Jurkat, Clone E6-1 (cell line): Measurements from ENCODE around the gene ADAMTS15.

ENCODE experiments used
- DNase-seq: peaks from one replicate; pipeline ENCODE4 v3.0.0-alpha.2; 2011; ENCODE audit warnings: low read depth, low spot score
- H3K4me3 ChIP-seq: 2 replicates; pipeline ENCODE4 v1.5.1; 2011; ENCODE audit warnings: mild to moderate bottlenecking, low read length, control low read depth, moderate library complexity

ADAMTS15 gene

DNA sequence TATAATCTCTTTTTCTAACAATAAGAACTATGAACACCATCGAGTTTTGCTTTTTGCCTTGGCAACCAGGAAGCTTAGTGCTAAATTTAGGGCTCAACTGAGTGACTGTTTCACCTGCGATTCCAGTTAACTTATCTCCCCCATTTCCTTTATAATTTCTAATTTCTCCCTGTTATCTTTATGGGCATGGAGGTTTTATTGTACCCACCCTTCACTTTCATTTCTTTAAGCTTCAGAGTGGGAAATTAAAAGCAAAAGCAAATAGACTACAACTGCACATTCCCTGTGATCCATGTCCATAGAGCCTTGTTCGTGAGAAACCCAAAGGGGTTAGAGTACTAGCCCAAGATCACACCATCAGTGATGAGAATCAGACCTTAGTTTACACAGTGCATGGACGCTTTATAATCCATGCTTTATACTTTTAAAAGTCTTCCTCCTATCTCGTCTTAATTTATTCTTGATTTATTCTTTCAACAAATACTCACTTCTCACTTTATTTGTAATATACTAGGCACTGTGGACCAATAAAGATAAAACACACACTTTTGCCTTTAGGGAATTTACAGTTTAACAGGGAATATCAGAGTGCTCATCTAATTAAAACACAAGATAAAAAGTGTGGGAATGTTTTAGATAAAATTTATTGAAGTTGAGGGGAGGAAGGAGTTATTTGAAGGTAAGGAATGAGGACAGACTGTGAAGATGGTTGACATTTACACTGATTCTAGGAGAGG lies 40.6 kb downstream of the ADAMTS15 start:
- H3K4me3 ChIP-seq: no peak overlapping the region

DNA sequence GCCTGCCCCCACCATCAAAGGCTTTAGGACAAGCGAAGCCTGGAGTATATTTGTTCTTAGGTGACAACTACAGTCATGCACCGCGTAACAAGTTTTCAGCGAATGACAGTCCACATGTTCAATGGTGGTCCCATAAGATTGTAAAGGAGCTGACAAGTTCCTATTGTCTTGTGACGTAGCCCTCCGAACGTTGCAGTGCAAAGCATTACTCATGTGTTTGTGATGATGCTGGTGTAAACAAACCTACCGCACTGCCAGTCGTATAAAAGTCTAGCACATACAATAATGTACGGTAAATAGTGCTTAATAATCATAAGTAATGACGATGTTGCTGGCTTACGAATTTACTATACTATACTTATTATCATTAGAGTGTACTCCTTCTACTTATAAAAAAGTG lies 41.3 kb downstream of the ADAMTS15 start:
- DNase-seq: no peak
- no peak overlapping the region for H3K4me3 ChIP-seq

More for the DNA sequence above, 40.6 kb downstream of the ADAMTS15 start:
- no peak for DNase-seq

DNA sequence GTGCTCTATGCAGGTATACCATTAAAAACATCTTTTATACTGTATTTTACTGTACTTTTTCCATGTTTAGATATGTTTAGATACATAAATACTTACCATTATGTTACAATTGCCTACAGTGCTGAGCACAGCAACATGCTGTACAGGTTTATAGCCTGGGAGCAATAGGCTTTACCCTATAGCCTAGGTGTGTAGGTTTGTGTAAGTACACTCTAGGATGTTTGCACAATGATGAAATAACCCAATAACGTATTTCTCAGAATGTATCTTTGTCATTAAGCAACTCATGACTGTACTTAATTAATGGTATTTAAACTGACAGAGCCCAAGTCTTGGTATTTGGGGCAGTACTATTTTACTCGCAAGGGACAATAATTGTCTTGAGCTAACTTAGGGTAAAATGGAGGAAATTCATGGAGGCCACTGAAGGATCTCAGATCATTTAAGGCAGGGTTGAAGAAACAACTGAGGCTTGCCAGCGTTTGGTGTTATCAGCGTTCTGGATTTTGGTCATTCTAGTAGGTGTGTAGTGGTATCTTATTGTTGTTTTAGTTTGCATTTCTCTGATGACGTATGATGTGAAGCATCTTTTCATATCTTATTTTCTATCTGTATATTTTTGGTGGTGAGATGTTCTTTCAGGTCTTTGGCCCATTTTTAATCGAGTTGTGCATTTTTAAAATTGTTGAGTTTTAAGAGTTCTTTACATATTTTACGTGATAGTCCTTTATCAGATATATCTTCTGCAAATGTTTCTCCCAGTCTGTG lies 42.4 kb downstream of the ADAMTS15 start:
- H3K4me3 ChIP-seq: no peak overlapping the region
- no peak for DNase-seq

DNA sequence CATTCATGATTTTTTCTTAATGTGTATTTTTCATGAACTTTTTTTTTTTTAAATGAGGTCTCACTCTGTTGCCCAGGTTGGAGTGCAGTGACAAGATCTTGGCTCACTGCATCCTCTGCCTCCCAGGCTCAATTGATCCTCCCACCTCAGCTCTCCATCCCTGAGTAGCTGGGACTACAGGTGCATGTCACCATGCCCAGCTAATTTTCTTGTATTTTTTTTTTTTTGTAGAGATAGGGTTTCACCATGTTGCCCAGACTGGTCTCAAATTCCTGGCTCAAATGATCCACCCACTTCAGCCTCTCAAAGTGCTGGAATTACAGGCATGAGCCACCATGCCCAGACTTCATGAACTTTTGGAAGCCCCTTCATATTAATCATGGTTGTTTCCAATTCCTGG lies 49.7 kb downstream of the ADAMTS15 start:
- no peak for DNase-seq
- H3K4me3 ChIP-seq: no peak overlapping the region

DNA sequence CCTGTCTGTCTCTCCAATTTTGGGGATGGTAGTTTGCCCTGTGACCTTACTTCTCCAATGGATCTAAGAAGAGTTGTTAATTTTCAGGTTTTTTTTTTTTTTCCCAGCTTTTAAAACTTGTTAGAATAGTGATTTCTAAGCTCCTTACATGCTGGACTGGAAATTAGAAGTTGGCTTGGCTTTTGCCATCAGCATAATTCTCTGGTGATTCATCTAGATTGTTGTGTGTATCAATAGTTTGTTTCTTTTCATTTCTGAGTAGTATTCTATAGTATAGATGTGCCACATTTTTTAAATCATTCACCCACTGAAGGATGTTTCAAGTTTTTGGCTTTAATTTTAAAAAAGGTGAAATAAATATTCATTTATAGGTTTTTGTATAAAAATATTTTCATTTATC lies 51.4 kb downstream of the ADAMTS15 start:
- DNase-seq: no peak
- no peak overlapping the region for H3K4me3 ChIP-seq

DNA sequence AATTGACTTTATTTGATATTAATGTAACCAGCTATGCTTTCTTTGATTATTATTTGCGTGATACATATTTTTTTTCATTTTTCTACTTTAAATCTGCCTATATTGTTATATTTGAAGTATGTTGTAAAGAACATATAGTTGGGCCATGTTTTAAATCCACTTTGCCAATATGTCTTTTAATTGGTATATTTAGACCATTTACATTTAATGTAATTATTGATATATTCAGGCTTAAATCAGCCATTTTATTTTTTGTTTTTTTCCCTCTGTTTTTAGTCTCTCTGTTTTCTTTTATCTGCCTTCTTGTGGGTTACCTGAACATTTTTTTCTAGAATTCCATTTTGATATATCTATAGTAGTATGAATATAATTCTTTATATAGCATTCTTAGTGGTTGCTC lies 55.9 kb downstream of the ADAMTS15 start:
- H3K4me3 ChIP-seq: no peak overlapping the region
- no peak for DNase-seq

DNA sequence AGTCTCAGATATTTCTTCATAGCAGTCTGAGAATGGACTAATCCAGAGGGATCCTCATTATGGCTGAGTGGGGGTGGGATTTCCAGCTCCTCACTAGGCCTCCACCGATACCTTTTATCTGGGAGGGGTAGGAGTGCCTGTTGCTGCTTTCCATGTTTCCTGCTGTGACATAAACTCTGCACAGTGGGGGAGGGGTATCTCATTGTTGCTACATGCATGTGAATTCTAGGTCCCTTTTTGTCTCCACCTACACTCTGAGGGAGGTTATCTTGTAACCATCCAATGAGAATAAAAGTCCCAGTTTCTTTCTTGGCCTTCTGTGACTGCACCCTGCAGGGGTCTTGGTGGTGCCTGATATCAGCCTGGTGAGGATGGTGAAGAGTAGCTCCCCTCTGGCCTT lies 60.5 kb downstream of the ADAMTS15 start:
- no peak for DNase-seq
- H3K4me3 ChIP-seq: no peak overlapping the region

DNA sequence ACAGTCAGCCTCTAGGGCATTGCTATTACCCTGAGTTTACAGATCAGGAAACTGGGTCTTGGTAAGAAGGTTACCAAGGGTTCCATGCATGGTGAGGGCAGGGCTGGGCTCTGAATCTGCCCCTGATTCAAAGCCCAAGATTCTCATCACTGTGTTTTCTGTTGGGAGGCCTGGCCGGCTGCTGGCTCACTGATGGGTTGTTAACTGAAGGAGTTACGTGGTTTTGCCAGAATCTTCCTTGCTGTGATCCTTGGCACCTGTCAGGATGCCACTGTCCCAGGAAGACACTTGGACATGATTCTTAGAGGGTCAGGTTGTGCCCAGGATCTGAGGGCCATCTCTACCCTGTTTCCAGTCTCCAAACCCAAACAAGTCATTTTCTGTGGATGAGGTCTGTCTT lies 61.5 kb downstream of the ADAMTS15 start:
- no peak overlapping the region for H3K4me3 ChIP-seq
- DNase-seq: no peak

DNA sequence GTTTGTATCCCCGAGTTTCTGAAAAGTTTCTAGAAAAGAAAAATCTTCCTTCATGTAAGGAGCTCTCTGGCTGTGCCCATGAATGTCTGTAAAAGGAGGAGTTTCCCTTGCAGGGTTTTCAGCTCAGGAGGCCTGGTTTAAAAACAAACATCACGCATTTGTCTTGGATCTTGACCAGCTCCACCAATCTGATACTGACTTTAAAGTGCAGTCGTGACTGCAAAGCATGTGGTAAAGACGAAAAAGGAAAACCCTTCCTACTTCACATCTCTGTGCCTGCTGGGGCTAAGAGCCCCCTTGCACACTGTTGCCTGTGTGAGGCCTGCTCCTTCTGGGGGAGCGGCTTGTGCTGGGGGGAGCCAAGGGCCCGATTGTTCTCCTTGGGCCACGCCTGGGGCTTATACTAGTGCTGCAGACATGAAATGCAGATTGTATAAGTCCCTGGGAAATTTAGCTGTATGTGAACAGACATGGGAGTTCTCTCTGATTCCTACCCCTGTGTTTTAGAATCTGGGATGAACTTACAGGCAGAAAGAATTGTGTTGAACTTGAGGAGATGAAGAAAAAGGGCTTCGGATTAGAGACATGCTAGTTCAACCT lies 62.1 kb downstream of the ADAMTS15 start:
- no peak overlapping the region for H3K4me3 ChIP-seq
- no peak for DNase-seq

DNA sequence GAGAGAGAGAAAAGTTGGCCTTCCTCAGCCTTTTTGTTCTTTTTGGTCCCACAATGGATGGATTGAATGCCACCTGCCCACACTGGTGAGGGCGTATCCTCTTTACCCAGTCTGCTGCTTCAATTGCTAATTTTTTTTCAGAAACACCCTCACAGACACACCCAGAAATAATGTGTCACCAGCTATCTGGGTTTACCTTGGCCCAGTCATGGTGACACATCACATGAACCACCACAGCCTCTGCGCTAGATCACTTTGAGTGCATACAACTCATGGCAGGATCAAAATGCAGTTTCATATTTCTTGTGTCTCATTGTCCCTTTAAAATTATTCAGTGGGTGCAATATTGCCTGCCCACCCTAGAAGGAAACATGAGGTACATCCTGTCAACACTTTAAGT lies 63.3 kb downstream of the ADAMTS15 start:
- H3K4me3 ChIP-seq: no peak overlapping the region
- DNase-seq: no peak

DNA sequence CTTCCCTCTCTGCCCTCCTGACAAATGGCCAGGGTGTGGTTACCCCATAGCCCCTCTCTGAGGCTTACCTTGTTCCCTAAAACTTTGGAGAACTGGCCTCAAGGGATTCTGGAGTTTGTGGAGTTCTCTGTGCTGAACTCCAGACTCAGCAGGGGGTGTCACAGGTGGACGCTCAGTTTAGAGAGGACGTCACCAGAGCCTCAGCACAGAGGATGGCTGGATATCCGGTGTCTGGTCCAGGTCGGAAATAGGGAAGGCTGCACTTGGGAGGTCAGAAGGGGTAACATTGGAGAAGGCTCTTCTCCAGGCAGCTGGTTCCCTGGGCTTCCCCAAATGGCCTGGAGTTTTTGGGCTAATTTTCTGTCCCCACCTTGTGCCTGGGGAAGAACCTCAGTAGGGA lies 64.2 kb downstream of the ADAMTS15 start:
- DNase-seq: no peak
- H3K4me3 ChIP-seq: no peak overlapping the region

DNA sequence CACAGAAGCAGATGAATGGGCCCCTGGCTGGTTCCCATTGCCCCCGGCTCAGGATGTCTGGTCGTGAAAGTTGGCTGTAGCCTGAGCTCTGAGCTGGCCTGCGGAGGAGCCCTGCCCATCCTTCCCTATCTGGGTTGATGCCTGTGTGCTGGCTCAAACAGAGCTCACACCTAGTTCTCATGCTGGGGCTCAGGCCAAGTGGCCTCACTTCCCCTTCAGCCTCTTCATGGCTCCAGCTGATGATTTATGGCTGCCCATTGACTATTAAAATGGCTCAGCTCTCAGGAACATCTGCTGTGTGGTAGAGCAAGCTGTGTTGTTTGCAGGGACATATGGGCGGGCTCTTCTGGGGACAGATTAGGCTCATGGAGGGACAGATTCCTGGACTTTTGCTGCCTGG lies 64.7 kb downstream of the ADAMTS15 start:
- no peak overlapping the region for H3K4me3 ChIP-seq
- DNase-seq: no peak

DNA sequence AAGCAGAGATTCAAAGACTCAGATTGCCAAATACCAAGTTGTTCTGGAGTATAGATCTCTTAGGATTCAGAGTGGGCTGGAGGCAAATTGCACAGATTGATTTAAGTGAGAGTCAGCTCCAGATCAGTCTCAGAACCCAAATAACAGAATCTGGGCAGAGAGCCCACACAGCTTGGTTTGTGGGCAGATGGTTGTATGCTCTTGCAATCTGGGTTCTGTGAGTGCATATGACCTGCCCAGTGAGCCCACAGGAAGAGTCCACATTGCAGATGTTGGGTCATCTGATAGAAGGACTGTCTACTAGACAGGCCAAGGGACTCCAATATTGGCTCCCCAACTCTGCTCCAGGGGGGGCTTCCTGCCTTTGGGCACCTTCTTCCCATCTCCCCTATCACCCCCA lies 65.9 kb downstream of the ADAMTS15 start:
- no peak for DNase-seq
- no peak overlapping the region for H3K4me3 ChIP-seq

DNA sequence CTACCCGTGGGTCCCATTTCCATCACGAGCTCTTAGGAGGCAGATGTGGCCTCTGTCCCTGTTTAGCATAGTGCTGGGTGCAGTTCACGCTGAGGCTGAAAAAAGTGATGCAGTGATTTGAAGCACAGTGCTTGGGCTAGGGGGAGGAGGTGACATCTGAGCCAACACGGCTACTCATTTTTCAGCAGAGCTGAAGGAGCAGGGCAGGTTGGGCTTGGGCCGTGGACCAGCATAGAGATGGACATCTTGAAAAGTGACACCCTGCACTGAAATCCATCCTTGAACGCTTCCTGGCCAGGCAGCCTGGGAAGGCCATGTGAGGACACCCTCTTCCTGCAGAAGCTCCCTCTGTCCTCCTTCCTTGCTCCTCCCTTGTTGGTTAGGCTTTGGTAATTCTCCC lies 66.4 kb downstream of the ADAMTS15 start:
- no peak overlapping the region for H3K4me3 ChIP-seq
- no peak for DNase-seq

DNA sequence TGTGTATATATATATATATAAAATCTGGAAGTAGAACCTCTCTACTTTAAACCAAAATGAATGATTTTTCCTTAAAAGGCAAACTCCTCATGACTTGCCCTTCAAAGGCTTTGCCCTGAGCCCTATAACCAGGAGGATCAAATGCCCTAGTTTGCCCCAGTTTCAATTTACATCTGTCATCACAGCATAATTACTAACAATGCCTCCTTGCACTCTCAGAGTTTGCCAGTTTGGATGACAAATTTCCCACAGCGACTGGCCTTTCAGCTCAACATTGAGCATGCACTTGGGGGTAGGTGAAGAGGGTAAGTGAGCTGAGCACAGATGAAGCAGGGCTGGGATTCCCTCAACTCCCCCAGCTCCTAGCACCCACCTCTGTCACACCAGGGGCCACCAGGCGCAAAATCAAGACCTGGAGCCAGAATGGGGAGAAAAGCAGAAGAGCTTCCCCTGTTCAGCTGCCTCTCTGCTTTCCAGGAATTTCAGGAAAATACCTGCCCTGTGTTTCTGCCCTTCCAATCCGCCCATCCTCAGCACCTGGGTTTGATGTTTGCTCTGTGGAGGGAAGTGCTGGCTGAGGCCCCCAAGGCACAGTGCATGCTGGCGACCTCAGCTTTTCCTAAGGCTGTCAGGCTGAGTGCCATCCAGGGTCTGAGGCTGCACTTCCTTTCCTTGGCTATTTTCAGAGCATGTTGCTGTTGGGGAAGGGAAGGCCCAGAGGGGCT lies 67.5 kb downstream of the ADAMTS15 start:
- no peak overlapping the region for H3K4me3 ChIP-seq
- no peak for DNase-seq

DNA sequence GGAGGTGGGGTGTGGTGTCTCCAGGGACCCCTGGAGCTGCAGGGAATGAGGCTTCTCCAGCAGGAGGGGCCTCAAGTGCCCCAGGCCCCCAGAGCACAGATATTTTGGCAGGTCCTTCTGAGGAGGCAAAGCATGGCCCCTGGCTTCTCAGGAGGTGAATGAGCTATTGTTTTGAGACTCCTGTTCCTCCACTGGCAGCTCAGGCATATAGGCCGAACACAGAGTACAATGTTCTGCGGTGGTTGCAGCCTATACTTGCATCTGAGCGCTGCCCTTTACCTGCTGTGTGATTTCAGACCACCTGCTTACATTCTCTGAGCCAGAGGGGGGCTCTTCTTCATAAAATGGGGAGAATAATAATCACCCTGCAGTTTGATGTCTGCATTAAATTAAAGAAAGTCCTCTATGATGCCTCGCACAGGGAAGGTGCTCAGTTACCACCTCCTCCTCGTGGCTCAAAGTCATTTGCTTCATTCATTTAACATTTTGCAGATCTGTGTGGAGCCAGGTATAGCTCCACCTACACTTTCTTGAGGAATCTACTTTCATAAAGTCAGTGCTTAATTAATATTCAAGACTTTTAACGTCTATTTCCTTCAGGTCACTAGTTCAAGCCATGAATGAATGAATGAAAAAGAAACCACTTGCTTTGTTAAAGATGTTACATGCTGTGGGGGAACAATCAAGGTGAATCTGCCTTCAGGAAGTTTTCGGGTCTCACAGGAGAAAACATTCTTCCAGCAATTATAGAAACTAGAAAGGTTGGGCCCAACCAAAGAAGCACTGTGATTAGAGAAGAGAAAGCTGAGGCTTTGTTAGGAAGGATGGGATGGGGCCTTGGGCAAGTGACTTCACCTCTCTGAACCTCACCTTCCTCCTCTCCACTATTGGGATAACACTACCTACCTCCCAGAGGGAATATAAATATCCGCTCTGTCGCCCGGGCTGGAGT lies 68.4 kb downstream of the ADAMTS15 start:
- DNase-seq: no peak
- H3K4me3 ChIP-seq: no peak overlapping the region

DNA sequence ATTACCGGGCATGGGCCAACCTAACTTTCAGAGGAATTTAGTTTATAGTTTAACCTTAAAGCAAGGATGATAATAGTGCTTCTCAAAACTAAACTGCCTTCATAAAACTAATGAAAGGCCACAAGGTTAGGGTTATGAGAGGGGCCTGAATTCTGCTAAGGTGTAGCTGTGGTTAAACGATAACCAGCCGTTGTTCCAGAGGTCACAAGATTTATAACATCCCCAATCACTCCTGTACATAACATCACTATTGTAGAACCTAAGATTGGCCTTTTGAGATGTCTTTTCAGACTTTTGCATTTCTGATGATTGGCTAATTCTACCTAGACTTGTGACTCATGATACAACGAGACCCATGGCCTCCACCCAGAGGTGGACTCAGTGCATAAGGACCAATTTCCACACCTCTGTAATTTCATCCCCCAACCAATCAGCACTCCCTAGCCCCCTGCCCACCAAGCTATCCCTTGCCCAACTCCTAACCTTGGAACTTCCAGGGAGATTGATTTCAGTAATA lies 69.8 kb downstream of the ADAMTS15 start:
- no peak for DNase-seq
- H3K4me3 ChIP-seq: no peak overlapping the region

DNA sequence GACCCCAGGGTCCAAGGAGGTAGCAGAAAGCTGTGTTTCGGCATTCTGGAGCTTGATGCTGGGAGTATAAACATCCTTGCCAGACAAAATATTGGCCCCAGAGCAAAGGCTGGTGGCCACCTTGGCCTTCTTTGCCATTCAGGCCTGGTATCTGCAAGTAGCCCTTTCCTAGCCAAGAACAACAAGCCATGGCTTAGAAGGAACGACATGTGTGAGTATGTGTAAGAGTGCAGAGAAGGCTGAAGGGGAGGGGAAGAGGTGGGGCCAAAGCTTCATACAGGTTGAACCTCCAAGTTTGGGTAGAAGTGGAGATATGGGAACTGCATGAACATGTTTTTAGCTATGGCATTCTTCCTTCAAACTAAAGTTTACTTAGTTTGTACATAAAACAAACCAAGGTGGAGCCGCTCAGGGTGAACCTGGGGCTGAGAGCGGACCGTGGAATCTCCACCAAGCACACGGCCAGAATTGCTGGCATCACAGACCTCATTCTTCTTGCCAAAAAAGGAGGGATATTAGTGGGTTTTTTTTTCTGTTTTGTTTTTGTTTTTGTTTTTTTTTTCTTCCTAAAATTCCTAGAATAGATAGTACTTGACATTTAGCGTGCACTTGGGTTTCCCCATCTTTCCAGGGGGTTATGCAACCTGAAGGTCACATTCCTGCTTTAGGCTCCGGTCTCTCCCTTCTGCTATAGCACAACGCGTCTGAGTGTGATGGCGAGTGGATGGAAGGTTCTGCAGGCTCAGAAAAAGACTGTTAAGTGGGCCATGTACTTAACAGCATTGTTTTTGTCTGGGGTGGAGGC lies 70.9 kb downstream of the ADAMTS15 start:
- H3K4me3 ChIP-seq: no peak overlapping the region

More for the DNA sequence above, 70.9 kb downstream of the ADAMTS15 start:
- no peak for DNase-seq
